ENCODE measurements around the gene C1S.

The C1S gene

DNA sequence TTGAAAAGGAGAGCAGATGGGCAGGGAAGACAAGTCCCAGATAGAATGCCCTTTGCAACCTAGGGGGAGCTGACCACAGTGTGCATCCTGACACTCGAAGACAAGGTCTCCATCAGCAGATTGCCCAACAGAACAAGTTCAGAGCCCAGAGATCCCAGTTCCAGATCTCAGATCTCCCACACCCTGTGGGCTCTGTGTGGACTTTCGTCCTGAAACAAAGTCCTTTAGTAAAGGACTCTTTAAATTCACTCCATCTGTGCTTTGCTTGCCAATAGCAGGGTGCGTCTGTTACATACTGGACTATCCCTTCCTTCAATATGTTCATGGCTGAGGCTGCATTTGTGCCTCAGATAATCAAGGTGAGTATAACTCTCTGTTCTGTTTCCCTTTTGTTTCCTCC lies 57.2 kb downstream of the C1S start:
- no peaks in the 10 kb centered on the region for H3K27me3 ChIP-seq (replicated peaks; ENCODE audit: insufficient read depth, low read length)
- 0 out of 2 replicates have a peak, but pooled peaks cover 8% of the 10 kb centered on the region for H3K4me1 ChIP-seq (ENCODE audit: low read length)
- no peaks in the 10 kb centered on the region for H3K36me3 ChIP-seq (replicated peaks; ENCODE audit: insufficient read depth, low read length)
- no peaks in the 10 kb centered on the region for H3K9me3 ChIP-seq (replicated peaks; ENCODE audit: insufficient read depth, low read length)
- DNase-seq: no peak
- H3K79me2 ChIP-seq (ENCODE audit: low read length): no peaks in the 10 kb centered on the region
- TF ChIP-seq EZH2phosphoT487 (IDR thresholded peaks at IDR 0.05; ENCODE audit: low read length) (no peak), EZH2 (optimal IDR thresholded peaks at IDR 0.05; ENCODE audit: low read depth, low read length) (no peak)
- TF ChIP-seq, protein P1, sequence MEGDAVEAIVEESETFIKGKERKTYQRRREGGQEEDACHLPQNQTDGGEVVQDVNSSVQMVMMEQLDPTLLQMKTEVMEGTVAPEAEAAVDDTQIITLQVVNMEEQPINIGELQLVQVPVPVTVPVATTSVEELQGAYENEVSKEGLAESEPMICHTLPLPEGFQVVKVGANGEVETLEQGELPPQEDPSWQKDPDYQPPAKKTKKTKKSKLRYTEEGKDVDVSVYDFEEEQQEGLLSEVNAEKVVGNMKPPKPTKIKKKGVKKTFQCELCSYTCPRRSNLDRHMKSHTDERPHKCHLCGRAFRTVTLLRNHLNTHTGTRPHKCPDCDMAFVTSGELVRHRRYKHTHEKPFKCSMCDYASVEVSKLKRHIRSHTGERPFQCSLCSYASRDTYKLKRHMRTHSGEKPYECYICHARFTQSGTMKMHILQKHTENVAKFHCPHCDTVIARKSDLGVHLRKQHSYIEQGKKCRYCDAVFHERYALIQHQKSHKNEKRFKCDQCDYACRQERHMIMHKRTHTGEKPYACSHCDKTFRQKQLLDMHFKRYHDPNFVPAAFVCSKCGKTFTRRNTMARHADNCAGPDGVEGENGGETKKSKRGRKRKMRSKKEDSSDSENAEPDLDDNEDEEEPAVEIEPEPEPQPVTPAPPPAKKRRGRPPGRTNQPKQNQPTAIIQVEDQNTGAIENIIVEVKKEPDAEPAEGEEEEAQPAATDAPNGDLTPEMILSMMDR (IDR thresholded peaks at IDR 0.05; ENCODE audit: low read length): no peak
- H3K4me3 ChIP-seq (ENCODE audit: low read length): no peak overlapping the region
- H3F3A ChIP-seq (ENCODE audit: insufficient read depth, low read length): no peaks in the 10 kb centered on the region
- H3K4me2 ChIP-seq (ENCODE audit: low read depth, low read length): no peak overlapping the region
- H3K9ac ChIP-seq (ENCODE audit: low read length): no peak overlapping the region
- no peak overlapping the region for H3K27ac ChIP-seq (ENCODE audit: low read length)
- no peak overlapping the region for H2AFZ ChIP-seq (ENCODE audit: low read length)
- no peaks in the 10 kb centered on the region for H3K9me2 ChIP-seq (replicated peaks; ENCODE audit: insufficient read depth, low read length)
- no peaks in the 10 kb centered on the region for H4K20me1 ChIP-seq (ENCODE audit: insufficient read depth, low read length)

DNA sequence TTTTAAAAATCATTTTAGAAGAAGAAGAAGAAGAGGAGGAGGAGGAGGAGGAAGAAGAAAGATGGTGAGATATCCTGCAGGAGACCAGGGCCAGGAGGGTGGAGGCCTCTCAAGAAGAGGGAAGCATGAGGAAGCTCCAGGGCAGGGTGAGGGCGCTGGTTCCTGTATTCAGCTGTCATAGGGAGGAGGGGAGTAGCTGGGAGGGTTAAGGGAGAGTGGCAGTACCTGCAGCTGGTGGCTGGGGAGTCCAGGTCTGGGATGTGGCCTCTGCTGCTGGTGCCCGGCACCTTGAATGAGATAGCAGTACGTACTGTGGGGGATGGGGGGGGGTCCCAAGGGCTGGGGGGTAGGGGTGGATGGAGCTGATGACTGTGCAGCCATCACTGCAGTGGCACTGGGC lies 58.4 kb downstream of the C1S start:
- Histone ChIP-seq H3K4me3 (ENCODE audit: low read length) (no peak overlapping the region), H3K9me3 (replicated peaks; ENCODE audit: insufficient read depth, low read length) (no peaks in the 10 kb centered on the region), H3K79me2 (ENCODE audit: low read length) (no peaks in the 10 kb centered on the region), H3K27me3 (replicated peaks; ENCODE audit: insufficient read depth, low read length) (no peaks in the 10 kb centered on the region), H3K4me2 (ENCODE audit: low read depth, low read length) (no peak overlapping the region), H4K20me1 (ENCODE audit: insufficient read depth, low read length) (no peaks in the 10 kb centered on the region), H3F3A (ENCODE audit: insufficient read depth, low read length) (no peaks in the 10 kb centered on the region), H3K4me1 (ENCODE audit: low read length) (no peaks in the 10 kb centered on the region), H2AFZ (ENCODE audit: low read length) (no peak overlapping the region), H3K27ac (ENCODE audit: low read length) (no peak overlapping the region), H3K9me2 (replicated peaks; ENCODE audit: insufficient read depth, low read length) (no peaks in the 10 kb centered on the region), H3K36me3 (replicated peaks; ENCODE audit: insufficient read depth, low read length) (no peaks in the 10 kb centered on the region), H3K9ac (ENCODE audit: low read length) (no peak overlapping the region)
- DNase-seq: no peak
- TF ChIP-seq, protein P1 (IDR thresholded peaks at IDR 0.05; ENCODE audit: low read length): no peak
- TF ChIP-seq EZH2 (optimal IDR thresholded peaks at IDR 0.05; ENCODE audit: low read depth, low read length) (no peak), EZH2phosphoT487 (IDR thresholded peaks at IDR 0.05; ENCODE audit: low read length) (no peak)

DNA sequence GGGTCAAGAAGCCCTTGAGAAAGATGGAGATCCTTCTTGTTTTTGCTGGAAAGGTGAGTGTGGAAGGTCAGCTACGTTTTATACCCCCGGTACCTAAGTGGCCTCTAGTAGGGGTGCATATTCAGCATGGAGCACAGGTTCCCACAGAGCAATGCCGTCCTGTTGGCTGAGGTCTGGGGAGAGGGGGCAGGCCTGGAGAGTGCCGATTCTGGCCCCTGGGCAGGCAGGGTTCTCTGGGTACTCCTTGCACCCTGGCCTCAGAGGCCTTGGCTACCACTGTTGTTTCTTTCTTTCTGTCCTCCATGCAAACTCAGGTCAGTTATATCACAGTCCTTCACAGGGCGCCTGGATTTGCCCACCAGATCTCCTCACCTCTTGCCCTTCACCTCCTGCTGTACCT lies 59.6 kb downstream of the C1S start:
- Histone ChIP-seq H4K20me1 (ENCODE audit: insufficient read depth, low read length) (no peaks in the 10 kb centered on the region), H3K4me1 (ENCODE audit: low read length) (no peaks in the 10 kb centered on the region), H3K36me3 (replicated peaks; ENCODE audit: insufficient read depth, low read length) (no peaks in the 10 kb centered on the region), H2AFZ (ENCODE audit: low read length) (no peak overlapping the region), H3K27ac (ENCODE audit: low read length) (no peak overlapping the region), H3K27me3 (replicated peaks; ENCODE audit: insufficient read depth, low read length) (no peaks in the 10 kb centered on the region), H3F3A (ENCODE audit: insufficient read depth, low read length) (no peaks in the 10 kb centered on the region), H3K79me2 (ENCODE audit: low read length) (no peaks in the 10 kb centered on the region), H3K9me2 (replicated peaks; ENCODE audit: insufficient read depth, low read length) (no peaks in the 10 kb centered on the region), H3K9me3 (replicated peaks; ENCODE audit: insufficient read depth, low read length) (no peaks in the 10 kb centered on the region), H3K4me3 (ENCODE audit: low read length) (no peak overlapping the region), H3K9ac (ENCODE audit: low read length) (no peak overlapping the region), H3K4me2 (ENCODE audit: low read depth, low read length) (no peak overlapping the region)
- DNase-seq: no peak
- TF ChIP-seq, protein P1 (IDR thresholded peaks at IDR 0.05; ENCODE audit: low read length): no peak
- TF ChIP-seq EZH2 (optimal IDR thresholded peaks at IDR 0.05; ENCODE audit: low read depth, low read length): no peak
- TF ChIP-seq EZH2phosphoT487 (IDR thresholded peaks at IDR 0.05; ENCODE audit: low read length): no peak
